Transverse colon (tissue), 4 donors: ENCODE data around the gene SDHB.

Experiments
- CTCF ChIP-seq, 5 experiments: fragments of 200-600 bp in 3 of 5; fragments of 450-650 bp in 2 of 5; sonication (generic) in 3 of 5; IDR thresholded peaks; 1 replicate in 2 of 5; 2 replicates in 3 of 5; pipeline ENCODE4 v1.5.1; 2016 to 2017; ENCODE audit warnings: antibody characterized with exemption in 5 of 5, inconsistent platforms in 3 of 5, mild to moderate bottlenecking in 2 of 5, moderate library complexity in 1 of 5
- EP300 ChIP-seq: sonication (generic); formaldehyde crosslinking; IDR thresholded peaks from one replicate; pipeline ENCODE4 v1.6.1; 2017; ENCODE audit warnings: antibody characterized with exemption, low read depth
- POLR2AphosphoS5 ChIP-seq, 3 donors: sonication (generic); formaldehyde crosslinking; IDR thresholded peaks; one replicate each; pipeline ENCODE4 v1.6.1; 2016; ENCODE audit warnings: antibody characterized with exemption in 3 of 3

- TF ChIP-seq POLR2AphosphoS5 (IDR thresholded peaks at IDR 0.05) (no peak), CTCF (IDR thresholded peaks at IDR 0.05) (no peak), EP300 (no peak)
Measured at GRCh38 chr1:17097147-17097546, 43.3 kb upstream of the SDHB start.
